Activated CD4-positive, alpha-beta T cell treated with anti-CD3 and anti-CD28 coated beads, Interleukin-2, amount 50 U/mL, for 16 hours (primary cell): ENCODE data around the gene WASL.

Source experiments
- DNase-seq: peaks from one replicate; pipeline ENCODE4 v3.0.0-alpha.2; 2020

The WASL gene

GRCh38 chr7:123687161-123687560 is 61.6 kb downstream of the WASL start:
- DNase-seq, result no peak

DNA sequence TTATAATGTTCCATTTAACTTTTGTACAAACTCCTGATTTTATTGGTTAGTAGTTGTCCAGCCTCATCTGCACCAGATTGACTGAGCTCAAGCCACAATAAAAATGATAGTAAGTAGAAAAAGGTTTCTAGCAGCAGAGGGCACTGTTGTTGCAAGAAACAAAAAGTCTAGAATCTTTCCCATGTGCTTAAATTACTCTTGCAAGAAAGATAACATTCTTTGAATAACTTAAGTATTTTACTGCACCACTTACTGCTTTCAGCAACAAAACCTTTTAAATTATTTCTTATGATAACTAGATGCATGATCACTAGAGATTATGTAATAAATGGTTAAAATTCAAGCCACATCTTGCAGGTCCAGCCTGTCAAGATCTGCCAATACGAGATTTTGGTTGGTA is 66.1 kb downstream of the WASL start:
- DNase-seq, result peak; percentile 41

DNA sequence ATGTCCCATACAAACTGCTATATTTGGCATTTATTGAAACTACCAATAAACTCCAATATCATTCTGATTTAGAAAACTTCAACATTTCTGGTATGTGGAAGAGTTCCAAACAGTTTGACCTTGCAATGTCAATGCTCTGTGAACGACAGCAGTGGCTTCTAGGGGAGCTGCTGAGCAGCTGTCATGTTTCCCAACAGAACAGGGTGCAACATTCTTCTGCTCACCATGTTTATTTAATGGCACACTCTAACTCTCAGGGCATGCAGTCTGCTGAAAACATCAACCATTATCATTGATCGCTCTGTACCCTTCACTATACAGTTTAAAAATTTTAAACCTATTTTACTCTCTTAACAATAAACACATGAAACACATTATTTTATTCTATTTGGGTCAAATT is 67.2 kb downstream of the WASL start:
- DNase-seq, result no peak

DNA sequence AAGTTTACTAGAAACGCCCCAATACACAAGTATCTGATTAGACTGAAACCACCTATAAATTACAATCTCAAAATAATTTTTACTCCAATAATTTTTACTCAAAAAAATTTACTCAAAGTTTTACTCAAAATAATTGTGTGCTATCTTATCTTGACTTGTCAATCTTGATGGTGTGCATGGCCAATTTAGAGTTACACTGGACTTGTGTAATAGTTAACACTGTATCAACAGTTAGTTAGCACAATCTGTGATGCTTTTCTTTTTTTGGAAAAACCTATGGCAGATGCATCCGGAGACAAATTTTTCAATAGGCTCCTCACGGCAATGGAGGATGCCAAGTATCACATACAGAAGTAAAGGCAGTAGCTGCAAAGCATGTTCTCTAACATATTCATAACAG is 68.2 kb downstream of the WASL start:
- DNase-seq, result no peak

- DNase-seq, result no peak
These were observed 69.2 kb downstream of the WASL start for GRCh38 chr7:123679614-123680013.

- DNase-seq, result no peak
These were observed 71.6 kb downstream of the WASL start for GRCh38 chr7:123677061-123677715.

- DNase-seq, result no peak
These were observed 73.7 kb downstream of the WASL start for GRCh38 chr7:123675181-123675473.

GRCh38 chr7:123674399-123675180 is 74.2 kb downstream of the WASL start:
- DNase-seq, result no peak

- no peak for DNase-seq
These were observed 74.9 kb downstream of the WASL start for GRCh38 chr7:123673752-123674398.

GRCh38 chr7:123673137-123673732 is 75.6 kb downstream of the WASL start:
- DNase-seq, result no peak

GRCh38 chr7:123669485-123669884 is 79.3 kb downstream of the WASL start:
- DNase-seq, result no peak

DNA sequence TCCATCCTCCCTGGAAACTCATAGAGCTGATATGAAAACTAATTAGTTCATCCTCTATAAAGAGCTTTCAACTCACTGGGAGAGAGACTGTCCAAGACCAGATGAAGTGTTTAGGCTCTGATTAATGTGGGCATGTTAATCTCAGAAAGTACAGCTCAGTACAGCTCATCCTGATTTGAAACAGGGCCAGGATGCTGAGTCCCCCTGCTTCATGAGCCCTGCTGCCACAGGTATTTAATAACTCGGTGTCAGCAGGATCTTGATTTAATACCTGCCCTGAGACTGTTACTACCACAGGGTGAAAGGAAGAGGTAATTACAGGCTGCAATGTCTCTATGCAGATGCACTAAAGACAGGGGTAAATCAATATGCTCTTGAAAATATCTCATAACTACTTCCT is 82.3 kb downstream of the WASL start:
- DNase-seq, result no peak

GRCh38 chr7:123665896-123666295 is 82.9 kb downstream of the WASL start:
- no peak for DNase-seq

- DNase-seq, result no peak
These were observed 83.6 kb downstream of the WASL start for GRCh38 chr7:123665157-123665556.

- no peak for DNase-seq
These were observed 85.6 kb downstream of the WASL start for GRCh38 chr7:123663200-123663599.

GRCh38 chr7:123662755-123663154 is 86.0 kb downstream of the WASL start:
- DNase-seq, result no peak

DNA sequence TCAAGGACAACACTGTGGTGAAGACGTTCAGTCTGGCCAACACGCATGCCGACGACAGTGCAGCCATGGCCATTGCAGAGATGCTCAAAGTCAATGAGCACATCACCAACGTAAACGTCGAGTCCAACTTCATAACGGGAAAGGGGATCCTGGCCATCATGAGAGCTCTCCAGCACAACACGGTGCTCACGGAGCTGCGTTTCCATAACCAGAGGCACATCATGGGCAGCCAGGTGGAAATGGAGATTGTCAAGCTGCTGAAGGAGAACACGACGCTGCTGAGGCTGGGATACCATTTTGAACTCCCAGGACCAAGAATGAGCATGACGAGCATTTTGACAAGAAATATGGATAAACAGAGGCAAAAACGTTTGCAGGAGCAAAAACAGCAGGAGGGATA is 86.5 kb downstream of the WASL start:
- no peak for DNase-seq

- DNase-seq, result no peak
These were observed 87.0 kb downstream of the WASL start for GRCh38 chr7:123661765-123662164.

DNA sequence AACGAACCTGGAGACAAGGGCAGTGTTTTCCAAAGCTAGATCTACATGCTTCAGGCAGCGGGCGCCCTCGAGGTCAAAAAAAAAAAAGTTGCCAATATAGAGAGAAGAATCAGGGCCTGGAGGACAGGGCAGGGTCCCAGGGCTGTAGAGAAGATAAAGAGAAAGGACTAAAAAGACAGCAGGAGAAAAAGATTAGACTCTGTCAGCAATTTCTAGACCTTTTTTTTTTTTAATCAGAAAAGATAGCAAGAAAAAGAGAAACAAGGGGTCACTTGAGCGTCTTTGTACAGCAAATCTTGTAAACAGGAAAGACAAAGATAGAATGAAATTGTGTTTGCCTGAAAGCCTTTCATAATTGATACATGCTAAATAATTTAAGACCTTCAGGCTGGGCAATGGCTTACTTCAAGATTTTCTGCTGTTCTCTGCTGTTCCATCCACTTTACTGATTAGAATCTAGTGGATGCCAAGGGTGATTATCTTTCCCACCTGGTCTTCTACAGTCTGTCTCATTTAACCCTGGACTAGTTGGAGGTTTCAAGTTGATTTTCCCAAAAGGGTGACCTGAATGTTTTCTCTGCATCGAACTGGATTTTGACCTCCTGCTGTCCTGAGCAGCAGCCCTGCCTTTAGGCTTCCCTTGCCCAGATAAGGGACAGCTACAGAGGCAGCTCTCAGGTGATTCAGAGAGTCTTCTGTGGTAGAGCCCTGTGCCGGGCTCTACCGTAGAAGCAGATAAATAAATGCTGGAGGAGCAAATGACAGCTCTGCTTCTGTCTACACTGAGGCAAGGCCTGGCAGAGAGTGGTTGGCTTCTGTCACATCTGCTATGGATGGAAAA is 88.1 kb downstream of the WASL start:
- DNase-seq, result no peak

DNA sequence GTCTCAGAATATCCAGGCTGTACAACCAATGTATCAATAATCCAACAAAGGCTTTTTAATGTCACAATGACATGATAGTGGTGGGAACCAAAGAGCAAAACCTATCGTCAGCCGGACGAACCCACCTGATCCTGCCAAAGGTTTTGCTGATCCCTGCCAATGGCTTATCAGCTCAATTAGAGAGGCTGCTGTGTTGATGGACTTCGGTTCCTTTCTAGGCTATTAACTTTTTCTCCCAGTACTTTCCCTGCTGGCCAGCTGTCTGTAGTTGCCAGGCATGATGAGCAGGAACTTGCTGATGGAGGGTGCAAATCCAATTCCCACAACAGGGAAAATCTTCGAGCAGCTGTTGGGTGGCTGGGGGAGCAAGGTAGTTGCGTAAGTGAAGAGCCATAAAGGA is 90.8 kb downstream of the WASL start:
- no peak for DNase-seq

DNA sequence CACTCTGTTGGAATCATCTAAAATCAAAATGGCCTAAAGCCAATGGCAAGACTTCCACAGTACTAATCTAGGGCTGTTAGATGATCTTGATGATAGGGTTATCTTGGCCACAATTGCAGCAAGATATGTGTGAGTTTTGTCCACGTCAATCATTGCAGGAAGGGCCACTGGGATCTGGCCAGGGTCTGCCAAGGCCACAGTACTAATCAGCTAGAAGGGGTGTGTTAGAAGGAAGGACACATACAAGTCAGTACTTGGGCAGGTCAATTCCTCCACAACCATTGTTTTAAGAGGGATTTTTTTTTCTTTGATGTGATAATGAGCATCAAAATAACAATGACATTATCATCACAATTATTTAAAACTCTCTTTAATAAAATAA is 91.5 kb downstream of the WASL start:
- DNase-seq, result no peak

- DNase-seq, result no peak
These were observed 92.1 kb downstream of the WASL start for GRCh38 chr7:123656544-123657303.
